GM18507 (cell line): Measurements from ENCODE around the gene PLPP7.

Experiments used
- DNase-seq: peaks from one replicate; pipeline ENCODE4 v3.0.0; 2011; ENCODE audit warnings: low read depth; ENCODE audit not compliant: insufficient read length; ENCODE audit errors: extremely low spot score
- FAIRE-seq: peaks from 2 replicates; lab custom pipeline; 2011; peaks lifted over from hg19 to GRCh38; lab: Jason Lieb, UNC

PLPP7 gene

DNA sequence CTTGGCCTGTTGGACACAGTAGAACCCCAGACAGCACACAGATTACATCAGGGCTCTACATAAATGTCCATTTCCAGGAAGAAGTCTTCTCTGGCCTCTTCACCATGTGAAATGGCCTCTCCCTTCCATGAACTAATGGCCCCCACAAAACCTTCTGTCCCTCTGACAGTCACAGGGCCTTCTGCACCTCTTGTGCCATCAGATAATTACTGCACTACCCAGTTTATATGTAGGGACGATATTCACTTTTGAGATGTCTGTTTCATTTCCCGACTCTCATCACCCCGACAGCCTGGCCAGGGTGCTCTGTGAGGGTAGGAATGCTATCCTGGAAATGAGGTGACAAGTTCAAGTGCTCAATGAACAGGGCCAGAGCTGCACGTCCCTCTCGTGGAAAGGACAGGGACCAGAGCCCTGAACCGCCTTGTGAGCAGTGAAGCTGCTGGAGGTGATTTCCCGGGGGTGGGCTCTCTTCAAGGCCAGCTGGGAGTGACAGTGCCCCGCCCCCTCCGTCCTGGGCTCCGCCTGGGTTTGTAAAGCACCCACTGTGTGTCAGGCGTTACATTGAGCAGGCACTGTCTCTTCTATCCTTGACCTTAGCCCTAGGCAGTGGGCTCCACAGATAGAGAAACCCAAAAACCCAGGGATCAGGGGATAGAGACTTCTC is 10.2 kb upstream of the PLPP7 start:
- FAIRE-seq, result no peak
- no peak for DNase-seq

DNA sequence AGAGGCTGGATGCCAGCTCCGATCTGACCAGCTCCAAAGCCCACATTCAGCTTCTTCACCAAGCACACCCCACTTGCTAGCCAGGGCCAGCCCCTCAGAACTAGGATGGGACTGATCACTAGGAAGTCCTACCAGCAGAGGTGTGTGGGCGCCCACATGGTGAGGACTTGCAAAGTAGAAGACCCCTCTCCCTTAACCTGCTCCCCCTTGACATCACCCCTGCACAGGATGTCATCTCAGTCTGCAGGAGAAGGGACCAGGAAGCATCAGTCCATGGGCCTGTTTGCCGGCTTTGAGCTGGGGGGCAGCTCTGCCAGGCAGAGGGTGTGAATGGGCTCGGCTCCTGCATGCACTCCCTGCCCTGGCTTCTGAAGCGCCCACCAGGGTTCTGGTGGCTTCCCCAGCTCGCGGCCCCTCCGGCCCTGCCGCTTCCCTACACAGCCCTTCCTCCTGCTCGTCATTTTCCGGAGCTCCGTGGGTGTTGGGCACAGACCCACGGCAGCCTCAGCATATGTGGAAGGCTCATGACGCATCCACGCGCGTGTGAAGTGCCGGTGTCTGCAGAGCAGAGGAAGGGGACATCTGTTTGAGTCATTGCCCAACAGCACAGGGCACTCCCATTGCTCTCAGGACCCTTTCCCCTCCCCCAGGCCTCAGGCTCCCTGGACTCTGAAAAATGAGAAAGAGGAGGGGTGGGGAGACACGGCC is 9.5 kb upstream of the PLPP7 start:
- FAIRE-seq (no peak), DNase-seq (no peak)

DNA sequence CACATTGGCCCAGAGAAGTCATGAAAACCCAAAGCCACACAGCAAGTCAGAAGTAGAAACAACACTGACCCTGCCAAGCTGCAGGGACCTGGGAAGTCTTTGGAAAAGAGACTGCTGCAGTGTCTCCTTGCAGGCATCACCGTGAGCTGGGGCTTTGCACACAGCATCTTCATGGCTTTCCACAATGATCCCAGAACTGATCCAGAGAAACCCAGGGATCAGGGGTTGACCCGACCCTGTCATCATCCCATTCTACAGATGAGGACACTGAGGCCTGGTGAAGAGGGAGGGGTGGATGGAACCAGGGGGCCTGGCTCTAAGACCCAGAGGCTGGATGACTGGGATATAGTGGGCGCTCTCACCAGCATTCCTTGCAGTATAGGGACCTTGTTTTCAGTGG is 8.9 kb upstream of the PLPP7 start:
- DNase-seq, result no peak
- no peak for FAIRE-seq

DNA sequence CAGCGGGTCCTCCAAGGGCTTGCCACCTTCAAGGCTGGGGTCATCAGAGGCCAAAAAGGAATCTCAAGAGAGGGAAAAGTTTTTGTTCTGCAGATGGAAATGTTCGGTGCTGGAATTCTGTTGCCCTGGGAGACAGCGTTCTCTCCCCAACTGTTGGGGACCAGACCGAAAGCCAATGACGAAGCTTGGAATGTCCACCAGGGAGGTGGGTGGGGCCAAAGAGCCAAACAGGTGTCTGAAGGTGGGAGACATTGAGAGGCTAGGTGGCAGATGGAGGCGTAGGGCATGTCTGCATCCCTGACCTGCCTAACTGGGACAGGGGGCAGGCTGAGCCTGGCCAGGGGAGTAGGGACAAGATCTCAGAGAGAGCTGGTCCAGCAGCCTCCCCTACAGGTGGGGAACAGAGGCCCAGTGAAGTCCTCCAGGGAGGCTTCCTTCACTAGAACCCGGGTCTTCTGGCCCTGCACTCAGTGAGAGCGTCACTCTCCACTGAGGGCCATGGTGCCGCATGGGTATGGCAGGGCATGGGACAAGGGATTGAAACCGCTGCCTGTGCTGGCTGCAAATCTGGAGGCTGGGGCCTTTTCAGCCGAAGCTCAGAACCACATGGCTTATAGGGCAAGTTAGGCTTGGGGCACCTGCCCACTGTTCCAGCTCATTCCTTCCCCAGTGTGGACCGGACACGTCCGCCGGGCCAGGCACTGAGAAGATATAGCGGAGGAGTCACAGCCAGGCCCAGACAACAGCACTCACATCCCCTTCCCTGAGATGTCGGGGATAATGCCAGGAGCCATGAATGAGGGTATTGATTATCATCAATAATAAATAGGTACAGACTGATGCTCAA is 8.2 kb upstream of the PLPP7 start:
- no peak for FAIRE-seq

DNA sequence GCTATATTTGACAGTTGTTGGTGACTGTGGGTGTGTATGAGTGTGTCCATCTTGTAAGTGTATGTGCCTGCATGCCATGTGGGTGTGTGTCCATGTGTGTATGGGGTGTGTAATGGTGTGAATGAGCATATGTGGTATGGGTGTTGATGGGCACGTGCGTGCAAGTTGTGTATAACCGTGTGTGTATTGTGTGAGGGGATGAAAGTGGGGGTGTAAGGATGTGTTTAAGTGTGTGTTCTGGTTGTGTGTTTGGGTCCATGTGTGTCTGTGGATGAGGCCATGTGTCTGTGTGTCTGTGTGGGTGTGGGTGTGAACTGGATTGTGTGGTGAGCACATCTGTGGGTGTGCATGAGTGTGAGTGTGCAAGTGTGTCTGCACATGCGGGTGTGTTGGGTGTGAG is 7.3 kb upstream of the PLPP7 start:
- DNase-seq (no peak), FAIRE-seq (no peak)

More for the DNA sequence above, 8.2 kb upstream of the PLPP7 start:
- no peak for DNase-seq

DNA sequence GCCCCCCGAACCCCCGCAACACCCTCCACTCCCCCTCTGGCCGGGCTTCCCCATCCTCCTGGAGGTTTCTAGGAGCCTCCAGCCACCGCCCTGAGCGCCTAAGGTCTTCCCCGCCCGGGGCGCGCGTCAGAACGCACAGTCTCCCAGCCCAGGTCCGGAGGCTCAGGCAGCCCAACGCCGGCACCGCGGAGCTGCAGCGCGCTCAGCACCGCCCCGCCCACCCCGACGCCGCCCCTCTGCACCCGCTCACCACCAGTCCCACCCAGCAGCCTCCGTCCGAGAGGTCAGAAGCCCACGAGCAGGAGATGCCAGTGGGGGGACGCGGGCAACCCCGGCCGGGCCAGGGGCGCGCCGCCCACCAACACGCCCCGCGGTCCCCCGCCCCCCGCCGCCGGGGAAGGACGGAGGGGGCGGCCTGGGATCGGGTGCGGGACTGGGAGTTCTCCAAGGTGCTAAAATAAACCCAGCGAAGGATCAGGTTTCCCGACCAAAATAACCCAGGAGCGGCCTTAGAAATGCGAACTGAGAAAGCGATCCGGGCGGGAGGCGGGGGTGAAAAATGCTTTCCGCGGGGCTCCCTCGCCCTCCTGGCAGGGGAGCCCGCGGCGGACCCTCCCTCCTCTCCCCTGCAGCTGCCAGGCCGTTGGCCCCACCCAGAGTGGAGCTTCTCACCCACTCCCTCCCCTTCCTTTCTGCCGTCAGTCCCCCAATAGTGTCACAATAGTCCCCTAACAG is 6.7 kb upstream of the PLPP7 start:
- DNase-seq (no peak), FAIRE-seq (no peak)

DNA sequence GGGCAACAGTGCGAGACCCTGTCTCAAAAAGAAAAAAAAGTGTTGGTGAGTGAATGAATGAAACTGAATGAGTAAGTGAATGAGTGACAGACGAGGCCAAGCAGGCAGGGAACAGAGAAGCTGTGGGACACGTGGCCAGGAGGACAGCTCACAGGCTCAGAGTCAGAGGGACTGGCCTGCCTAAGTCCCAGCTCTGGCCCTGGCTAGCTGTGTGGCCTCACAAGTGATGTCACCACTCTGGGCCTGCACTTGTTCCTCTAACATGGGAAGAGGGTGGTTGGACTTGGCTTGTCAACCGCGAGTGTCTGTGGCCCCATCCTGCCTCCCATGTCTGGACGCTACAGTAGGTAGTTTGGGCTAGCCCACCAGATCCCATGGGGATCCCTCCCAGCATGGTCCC is 4.7 kb upstream of the PLPP7 start:
- FAIRE-seq (no peak), DNase-seq (no peak)

DNA sequence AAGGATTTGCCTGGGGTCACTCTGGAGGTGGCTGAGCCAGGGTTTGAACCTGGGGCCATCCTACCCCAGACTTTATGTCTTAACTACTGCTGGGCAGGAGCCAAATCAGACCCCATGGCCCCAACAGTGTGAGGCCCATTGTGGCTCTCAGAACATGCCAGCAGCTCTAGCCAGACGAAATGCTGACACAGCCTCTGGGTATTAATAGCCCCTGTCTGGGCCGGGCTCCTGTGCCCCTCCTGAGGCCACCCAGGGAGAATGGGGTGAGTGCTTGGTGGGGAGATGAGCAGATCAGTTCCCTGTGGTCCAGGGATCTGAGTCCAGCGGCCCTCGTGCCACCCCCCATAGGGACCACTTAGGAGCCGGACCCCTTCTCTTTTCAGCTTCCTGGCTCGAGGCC is 2.2 kb upstream of the PLPP7 start:
- no peak for DNase-seq
- FAIRE-seq, result no peak

DNA sequence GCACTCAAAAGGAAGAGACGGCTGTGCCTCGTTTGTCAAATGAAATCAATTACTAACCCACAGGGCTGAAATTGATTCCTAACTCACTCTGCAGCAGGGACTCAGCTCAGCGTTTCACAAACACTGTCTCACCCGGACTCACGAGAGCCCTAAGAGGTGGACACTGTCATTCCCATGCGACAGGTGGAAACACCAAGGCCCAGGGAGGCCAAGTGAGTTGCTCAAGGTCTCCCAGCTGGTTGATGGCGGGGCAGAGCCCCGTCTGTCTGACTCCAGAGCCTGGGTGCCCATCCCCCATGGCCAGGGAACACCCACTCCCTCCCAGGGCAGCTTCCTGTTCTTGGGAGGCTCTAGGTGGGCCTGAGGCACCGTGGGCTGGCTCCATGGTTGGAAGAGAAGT is 1.3 kb upstream of the PLPP7 start:
- DNase-seq (no peak), FAIRE-seq (no peak)

DNA sequence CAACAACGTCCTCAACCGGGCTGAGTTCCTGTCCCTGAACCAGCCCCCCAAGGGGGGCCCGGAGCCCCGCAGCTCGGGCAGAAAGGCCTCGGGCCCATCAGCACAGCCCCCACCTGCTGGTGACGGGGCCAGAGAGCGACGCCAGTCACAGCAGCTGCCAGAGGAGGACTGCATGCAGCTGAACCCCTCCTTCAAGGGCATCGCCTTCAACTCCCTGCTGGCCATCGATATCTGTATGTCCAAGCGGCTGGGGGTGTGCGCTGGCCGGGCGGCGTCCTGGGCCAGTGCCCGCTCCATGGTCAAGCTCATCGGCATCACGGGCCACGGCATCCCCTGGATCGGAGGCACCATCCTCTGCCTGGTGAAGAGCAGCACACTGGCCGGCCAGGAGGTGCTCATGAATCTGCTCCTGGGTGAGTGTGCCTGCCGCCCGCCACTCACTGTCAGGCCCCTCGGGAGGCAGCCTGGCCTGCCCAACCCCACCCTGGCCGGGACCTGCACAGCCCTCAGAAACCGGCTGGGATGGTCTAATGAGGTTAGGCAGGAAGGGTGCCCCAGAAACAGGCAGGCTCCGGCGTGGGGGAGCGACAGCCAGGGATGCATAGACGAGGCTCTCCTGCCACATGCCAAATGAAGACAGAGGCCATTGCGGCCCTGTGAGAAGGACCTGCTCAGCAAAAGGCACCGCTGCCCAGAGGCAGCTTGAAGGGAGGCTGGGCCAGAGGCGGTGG is 678 bp downstream of the PLPP7 start:
- no peak for DNase-seq
- FAIRE-seq, result no peak

DNA sequence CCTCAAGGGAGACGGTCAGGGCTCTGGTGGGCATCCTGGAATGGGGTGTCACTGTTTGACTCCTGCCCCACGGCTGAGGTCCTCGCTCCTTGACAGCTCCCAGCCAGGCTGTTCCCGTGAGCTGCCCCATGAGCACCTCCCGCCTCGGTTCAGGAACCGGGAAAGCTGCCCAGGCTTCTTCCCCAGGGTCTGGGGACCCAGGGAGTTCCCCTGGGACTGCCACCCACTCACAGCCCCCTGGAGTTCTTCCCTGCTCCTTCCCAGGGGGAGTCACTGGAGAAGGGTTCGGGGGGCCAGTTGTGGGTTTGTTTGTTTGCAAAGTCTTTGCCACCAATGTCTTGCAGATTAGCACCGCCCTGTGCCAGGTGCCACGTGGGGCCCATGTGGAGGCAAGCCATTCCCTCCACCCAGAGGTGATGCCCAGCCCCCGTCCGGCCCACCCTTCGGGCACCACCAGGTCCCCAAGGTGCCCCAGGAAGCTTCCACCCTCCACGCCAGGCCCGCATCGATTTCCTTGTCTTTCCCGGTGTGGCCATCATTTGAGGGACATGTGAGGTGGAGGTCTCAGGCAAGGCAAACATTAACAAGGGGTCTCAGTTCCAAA is 1.3 kb downstream of the PLPP7 start:
- FAIRE-seq, result no peak
- no peak for DNase-seq

DNA sequence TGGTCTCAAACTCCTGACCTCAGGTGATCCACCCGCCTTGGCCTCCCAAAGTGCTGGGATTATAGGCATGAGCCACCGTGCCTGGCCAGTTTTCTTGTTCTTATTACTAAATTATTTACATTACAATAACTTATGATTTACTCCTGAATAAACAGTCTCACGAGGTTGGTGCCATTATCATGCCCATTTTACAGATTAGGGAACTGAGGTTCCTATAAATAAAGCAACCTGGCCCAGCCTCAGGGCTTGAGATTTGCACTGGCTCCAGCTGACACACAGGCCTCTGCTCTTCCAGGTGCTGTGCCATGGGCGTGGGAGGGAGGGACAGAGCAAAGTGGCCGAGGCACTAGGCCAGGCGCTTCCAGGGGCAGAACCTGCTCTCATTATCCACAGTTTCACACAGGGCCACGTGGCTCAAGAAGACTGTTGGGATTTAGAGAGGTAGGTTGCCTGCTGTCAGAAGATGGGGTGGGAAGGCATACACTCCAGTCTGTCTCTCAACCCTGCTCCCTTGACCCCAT is 2.3 kb downstream of the PLPP7 start:
- DNase-seq, result no peak
- no peak for FAIRE-seq

DNA sequence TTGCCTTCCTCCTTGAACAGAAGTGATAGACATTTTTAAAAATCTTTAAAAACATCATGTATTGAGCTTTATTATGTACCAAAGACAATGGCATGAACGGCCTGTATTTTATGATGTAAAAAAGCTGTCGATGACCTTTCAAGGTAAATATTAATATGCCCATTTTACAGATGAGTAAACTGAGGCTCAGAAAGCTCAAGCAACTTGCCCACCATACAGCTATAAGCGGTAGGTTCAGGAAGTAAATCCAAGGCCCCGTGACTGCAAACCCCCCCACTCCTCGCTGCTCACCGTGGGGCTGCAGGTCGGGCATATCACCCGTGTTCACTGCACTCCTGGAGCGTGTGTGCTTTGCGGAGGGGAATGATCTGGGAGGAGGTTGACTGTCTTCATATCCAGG is 3.4 kb downstream of the PLPP7 start:
- DNase-seq, result no peak
- no peak for FAIRE-seq

DNA sequence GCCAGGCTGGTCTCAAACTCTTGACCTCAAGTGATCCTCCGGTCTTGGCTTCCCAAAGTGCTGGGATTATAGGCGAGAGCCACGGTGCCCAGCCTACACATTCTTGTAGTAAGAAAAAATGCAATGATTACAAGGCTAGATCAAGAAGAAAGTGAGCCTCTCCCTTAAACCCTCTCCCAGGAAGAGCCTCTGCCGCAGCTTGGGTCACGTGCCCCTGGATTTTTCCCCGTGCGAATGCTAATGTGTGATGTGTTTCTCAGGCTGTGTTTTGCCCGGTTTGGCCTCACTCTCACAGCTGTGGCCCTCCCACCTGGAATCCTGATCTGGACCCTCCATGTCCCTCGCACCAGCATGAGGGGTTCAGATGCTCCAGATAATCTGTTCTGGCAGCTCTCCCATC is 6.9 kb downstream of the PLPP7 start:
- FAIRE-seq (no peak), DNase-seq (no peak)

DNA sequence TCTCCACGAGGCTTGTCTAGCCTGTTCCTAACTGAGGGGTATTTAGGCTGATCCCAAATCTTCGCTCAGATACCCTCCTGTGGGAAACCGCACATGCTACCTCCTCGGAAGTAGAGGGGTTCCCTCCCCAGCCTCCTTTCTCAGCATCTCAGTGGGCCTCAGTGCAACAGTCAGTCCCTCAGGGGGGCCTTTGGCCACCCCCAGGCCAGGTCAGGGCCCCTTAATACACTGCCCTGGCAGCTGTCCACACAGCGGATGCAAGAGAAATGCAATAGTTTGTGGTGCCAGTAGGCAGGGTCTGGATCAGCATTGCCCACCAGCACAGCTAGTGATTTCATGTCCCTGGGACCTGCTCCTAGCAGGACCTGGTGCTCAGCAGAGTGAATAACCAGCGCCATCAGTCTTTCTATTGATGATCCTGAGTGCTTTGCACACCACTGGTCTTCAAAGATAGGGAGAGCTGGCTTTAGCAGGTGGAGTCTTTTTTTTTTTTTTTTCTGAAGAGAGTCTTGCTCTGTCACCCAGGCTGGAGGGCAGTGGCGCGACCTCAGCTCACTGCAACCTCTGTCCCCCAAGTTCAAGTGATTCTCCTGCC is 7.5 kb downstream of the PLPP7 start:
- DNase-seq, result no peak
- FAIRE-seq, result no peak

DNA sequence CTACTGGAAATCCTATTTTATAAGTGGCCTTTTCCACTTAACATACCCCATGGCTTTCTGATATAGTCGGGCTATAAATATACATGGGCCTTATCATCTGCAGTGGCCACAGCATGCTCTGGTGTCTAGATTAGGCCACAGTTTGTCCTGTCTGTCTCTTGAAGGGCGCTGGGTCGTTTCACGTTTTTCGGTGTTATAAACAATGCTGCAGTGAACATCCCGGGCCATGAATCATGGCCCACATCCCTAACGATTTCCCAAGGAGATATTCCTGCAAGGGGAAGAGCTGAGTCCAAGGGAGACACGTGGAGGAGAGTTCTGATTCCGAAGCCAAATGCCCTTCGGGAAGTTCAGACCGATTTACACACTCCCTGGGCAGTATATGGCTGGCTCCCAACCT is 8.4 kb downstream of the PLPP7 start:
- DNase-seq (no peak), FAIRE-seq (no peak)

DNA sequence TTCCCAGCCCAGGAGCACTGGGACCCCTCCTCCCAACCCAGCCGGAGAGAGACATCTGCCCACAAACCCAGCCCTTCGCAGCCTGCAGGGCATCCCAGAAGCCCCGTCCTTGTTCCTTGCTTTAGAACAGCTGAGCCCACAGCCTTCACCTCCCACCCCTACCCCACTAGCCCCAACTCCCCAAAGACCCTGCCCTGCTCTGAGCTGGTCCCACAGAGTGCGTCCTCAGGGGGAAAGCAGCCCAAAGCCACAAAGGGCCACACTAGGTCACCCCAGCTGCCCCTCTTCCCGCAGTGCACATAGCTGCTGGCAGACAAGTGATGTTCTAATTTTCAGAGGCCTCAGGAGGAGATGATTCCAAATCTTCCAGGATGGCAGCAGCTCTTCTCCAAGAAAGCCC is 8.8 kb downstream of the PLPP7 start:
- DNase-seq (no peak), FAIRE-seq (no peak)

DNA sequence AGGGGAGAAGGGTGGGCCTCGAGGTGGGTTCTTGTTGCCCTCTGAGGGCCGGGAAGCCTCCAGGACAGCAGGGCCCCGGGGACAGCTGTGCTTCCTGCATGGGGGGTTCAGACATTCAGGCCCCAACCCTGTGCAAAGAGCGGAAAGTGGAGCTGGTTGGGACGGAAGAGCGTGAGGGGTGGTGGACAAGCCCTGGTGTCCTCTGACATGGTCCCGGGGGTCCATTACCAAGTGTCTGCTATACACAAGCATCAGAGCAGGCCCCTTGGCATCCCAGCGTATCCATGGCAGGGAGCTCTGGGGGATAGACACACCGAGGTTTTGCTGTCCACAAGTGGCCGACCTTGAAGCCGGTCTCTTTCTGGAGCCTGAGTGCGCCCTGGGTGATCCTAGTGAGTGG is 9.3 kb downstream of the PLPP7 start:
- FAIRE-seq, result no peak
- DNase-seq, result no peak
